HepG2 (cell line): Measurements from ENCODE around the gene CACNA1I. TPM values are rescaled to one million over a fixed set of nuclear protein-coding genes. Genes with fewer than 3 reads are reported as not detected.

Experiments used
- AKAP8 ChIP-seq: sonication (generic); formaldehyde crosslinking; IDR thresholded peaks from 2 replicates; pipeline ENCODE4 v1.5.1; 2020; ENCODE audit warnings: mild to moderate bottlenecking, missing genetic modification reagents
- ERF ChIP-seq: IDR thresholded peaks from 2 replicates; pipeline ENCODE4 v1.6.1; 2018; ENCODE audit warnings: missing biosample characterization, missing genetic modification reagents
- JDP2 ChIP-seq: sonication (generic); formaldehyde crosslinking; IDR thresholded peaks from 2 replicates; pipeline ENCODE4 v1.8.1; 2022; ENCODE audit warnings: missing genetic modification reagents, borderline replicate concordance
- KDM3A ChIP-seq: IDR thresholded peaks from 2 replicates; pipeline ENCODE4 v1.6.1; 2018; ENCODE audit warnings: low read depth, missing compliant biosample characterization
- KLF16 ChIP-seq, 2 experiments: sonication (generic) in 1 of 2; formaldehyde crosslinking in 1 of 2; IDR thresholded peaks; 2 replicates each; pipeline versions ENCODE4 v1.6.1 to v1.8.0; 2016 to 2023; ENCODE audit warnings: missing genetic modification reagents in 2 of 2, missing compliant biosample characterization in 1 of 2
- MYC ChIP-seq: sonication (generic); formaldehyde crosslinking; IDR thresholded peaks from 2 replicates; pipeline ENCODE4 v1.9.0; 2021; ENCODE audit warnings: missing genetic modification reagents, borderline replicate concordance
- polyA plus RNA-seq, 8 experiments: library from polyadenylated mRNA; depleted of rRNA in 3 of 8; stranded (reverse) in 7 of 8; unstranded in 1 of 8; fragments of >200 nt; fragmentation: Illumina TruSeq in 4 of 8; extraction: Trizol in 4 of 8; gene quantifications; 2 replicates each; pipeline versions ENCODE4 v1.2.1 to v1.2.3, GENCODE V29; 2011 to 2016; ENCODE audit warnings: low read depth in 4 of 8, missing spikeins in 1 of 8, mixed read lengths in 1 of 8; ENCODE audit not compliant: insufficient read depth in 1 of 8
- total RNA-seq, 5 experiments: library from RNA; depleted of rRNA; stranded (reverse); fragments of >200 nt; fragmentation: Illumina TruSeq; extraction: Trizol; gene quantifications; 2 replicates each; pipeline ENCODE4 v1.2.3, GENCODE V29; 2016; ENCODE audit warnings: low read depth in 1 of 5
- TF ChIP-seq, protein P1 (sequence below), 2 experiments: sonication (generic) in 1 of 2; formaldehyde crosslinking in 1 of 2; IDR thresholded peaks; 2 replicates each; pipeline versions ENCODE4 v1.6.1 to v1.9.0; 2014 to 2022; ENCODE audit warnings: antibody characterized with exemption in 1 of 2, borderline replicate concordance in 1 of 2, inconsistent platforms in 1 of 2, low read depth in 1 of 2, missing genetic modification reagents in 1 of 2
- TF ChIP-seq, protein P2 (sequence below): IDR thresholded peaks from 2 replicates; pipeline ENCODE4 v1.6.1; 2016
- TF ChIP-seq, protein P3 (sequence below): sonication (generic); formaldehyde crosslinking; IDR thresholded peaks from 2 replicates; pipeline ENCODE4 v1.4.0; 2020; ENCODE audit warnings: missing genetic modification reagents

Gene CACNA1I
- total and polyA plus RNA-seq, 2 of the 13 experiments (the other 11 are each of a cell fraction or from before 2014, with no cell fraction given): not detected

DNA sequence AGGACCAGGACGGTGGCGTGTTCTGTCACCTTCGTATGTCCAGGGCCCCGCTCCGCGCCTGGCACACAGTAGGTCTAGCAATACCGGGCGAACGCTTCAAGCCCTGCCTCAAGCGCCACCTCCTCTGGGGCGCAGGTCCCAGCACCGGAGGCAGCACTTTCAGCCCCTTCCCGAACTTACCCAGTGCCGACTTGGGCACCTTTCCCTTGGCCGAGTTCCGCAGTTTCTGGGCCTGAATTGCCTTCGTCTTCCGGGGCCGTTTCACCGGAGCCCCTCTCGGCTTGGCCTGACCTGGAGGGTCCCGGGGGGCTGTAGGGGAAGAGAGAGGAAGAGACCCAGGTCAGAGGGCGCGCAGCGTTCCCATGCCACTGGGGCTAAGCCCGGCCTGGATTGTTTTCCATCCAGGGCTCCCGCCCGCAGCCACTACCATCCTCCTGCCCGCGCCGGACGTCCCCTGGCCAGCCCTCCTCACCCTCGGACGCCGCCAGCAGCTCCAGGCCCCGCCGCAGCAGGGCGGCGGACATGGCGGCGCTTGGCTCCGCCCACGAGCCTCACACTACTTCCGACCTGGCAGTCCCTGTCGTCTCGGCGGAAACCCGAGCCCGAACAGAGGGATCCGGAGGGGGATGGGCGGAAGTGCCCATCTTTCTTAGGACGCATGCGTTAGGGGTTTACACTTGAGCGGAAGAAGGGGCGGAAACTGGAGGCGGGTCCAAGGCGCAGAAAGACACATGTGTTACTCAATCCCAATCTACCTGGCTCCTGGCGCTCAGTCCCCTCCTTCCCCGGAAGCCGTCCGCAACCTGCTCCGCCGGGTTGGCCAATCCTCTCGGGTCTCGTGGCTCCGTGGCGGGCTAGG, 38.1 kb upstream of the CACNA1I start, which contains the start of gene RPS19BP1 (continued):
- TF ChIP-seq, protein P1, sequence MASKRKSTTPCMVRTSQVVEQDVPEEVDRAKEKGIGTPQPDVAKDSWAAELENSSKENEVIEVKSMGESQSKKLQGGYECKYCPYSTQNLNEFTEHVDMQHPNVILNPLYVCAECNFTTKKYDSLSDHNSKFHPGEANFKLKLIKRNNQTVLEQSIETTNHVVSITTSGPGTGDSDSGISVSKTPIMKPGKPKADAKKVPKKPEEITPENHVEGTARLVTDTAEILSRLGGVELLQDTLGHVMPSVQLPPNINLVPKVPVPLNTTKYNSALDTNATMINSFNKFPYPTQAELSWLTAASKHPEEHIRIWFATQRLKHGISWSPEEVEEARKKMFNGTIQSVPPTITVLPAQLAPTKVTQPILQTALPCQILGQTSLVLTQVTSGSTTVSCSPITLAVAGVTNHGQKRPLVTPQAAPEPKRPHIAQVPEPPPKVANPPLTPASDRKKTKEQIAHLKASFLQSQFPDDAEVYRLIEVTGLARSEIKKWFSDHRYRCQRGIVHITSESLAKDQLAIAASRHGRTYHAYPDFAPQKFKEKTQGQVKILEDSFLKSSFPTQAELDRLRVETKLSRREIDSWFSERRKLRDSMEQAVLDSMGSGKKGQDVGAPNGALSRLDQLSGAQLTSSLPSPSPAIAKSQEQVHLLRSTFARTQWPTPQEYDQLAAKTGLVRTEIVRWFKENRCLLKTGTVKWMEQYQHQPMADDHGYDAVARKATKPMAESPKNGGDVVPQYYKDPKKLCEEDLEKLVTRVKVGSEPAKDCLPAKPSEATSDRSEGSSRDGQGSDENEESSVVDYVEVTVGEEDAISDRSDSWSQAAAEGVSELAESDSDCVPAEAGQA (IDR thresholded peaks at IDR 0.05; ENCODE audit: low read depth): peak; percentile 82
- TF ChIP-seq, protein P1 (CRISPR knock-in tag; IDR thresholded peaks at IDR 0.05; ENCODE audit: borderline replicate concordance): 0 out of 2 replicates have a peak, but pooled peaks have one; percentile 50
- TF ChIP-seq KLF16 (CRISPR knock-in tag; IDR thresholded peaks at IDR 0.05) (peak in 1 of 2 experiments; percentile 83; a peak in 2 of 4 replicates), ERF (peak; percentile 88), JDP2 (CRISPR knock-in tag) (no peak), MYC (CRISPR knock-in tag) (peak; percentile 81), AKAP8 (0 out of 2 replicates have a peak, but pooled peaks have one; percentile 53), KDM3A (CRISPR knock-in tag) (0 out of 2 replicates have a peak, but pooled peaks have one; percentile 79)
- TF ChIP-seq, protein P2, sequence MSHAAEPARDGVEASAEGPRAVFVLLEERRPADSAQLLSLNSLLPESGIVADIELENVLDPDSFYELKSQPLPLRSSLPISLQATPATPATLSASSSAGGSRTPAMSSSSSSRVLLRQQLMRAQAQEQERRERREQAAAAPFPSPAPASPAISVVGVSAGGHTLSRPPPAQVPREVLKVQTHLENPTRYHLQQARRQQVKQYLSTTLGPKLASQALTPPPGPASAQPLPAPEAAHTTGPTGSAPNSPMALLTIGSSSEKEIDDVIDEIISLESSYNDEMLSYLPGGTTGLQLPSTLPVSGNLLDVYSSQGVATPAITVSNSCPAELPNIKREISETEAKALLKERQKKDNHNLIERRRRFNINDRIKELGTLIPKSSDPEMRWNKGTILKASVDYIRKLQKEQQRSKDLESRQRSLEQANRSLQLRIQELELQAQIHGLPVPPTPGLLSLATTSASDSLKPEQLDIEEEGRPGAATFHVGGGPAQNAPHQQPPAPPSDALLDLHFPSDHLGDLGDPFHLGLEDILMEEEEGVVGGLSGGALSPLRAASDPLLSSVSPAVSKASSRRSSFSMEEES (CRISPR knock-in tag): peak; percentile 68
- TF ChIP-seq, protein P3, sequence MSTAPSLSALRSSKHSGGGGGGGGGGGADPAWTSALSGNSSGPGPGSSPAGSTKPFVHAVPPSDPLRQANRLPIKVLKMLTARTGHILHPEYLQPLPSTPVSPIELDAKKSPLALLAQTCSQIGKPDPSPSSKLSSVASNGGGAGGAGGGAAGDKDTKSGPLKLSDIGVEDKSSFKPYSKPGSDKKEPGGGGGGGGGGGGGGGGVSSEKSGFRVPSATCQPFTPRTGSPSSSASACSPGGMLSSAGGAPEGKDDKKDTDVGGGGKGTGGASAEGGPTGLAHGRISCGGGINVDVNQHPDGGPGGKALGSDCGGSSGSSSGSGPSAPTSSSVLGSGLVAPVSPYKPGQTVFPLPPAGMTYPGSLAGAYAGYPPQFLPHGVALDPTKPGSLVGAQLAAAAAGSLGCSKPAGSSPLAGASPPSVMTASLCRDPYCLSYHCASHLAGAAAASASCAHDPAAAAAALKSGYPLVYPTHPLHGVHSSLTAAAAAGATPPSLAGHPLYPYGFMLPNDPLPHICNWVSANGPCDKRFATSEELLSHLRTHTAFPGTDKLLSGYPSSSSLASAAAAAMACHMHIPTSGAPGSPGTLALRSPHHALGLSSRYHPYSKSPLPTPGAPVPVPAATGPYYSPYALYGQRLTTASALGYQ (CRISPR knock-in tag): 0 out of 2 replicates have a peak, but pooled peaks have one; percentile 45
